Astrocyte (in vitro differentiated cells and primary cell): ENCODE data around the gene SNRPB2. TPM values are rescaled to one million over a fixed set of nuclear protein-coding genes. Genes with fewer than 3 reads are reported as not detected.

Experiments
- DNase-seq: peaks from one replicate; pipeline ENCODE4 v3.0.0-alpha.2; 2010; ENCODE audit warnings: low read depth
- FAIRE-seq: peaks from 2 replicates; lab custom pipeline; 2011; peaks lifted over from hg19 to GRCh38; lab: Jason Lieb, UNC
- H2AFZ ChIP-seq: 2 replicates; pipeline ENCODE4 v1.6.0; 2012; ENCODE audit warnings: low read depth, low read length, inconsistent platforms
- H3K27ac ChIP-seq: 2 replicates; pipeline ENCODE4 v1.5.1; 2011; ENCODE audit warnings: low read depth, low read length, inconsistent platforms
- H3K27me3 ChIP-seq: 2 replicates; pipeline ENCODE4 v1.6.0; 2011; ENCODE audit warnings: low read length, inconsistent platforms; ENCODE audit not compliant: insufficient read depth
- H3K36me3 ChIP-seq: 2 replicates; pipeline ENCODE4 v1.5.1; 2011; ENCODE audit warnings: low read length, inconsistent platforms; ENCODE audit not compliant: insufficient read depth
- H3K4me1 ChIP-seq: 2 replicates; pipeline ENCODE4 v1.5.1; 2011; ENCODE audit warnings: low read length, inconsistent platforms; ENCODE audit not compliant: insufficient read depth
- H3K4me2 ChIP-seq: 2 replicates; pipeline ENCODE4 v1.6.0; 2012; ENCODE audit warnings: low read length, inconsistent platforms
- H3K4me3 ChIP-seq: 2 replicates; pipeline ENCODE4 v1.5.1; 2011; ENCODE audit warnings: low read depth, mild to moderate bottlenecking, low read length, inconsistent platforms; ENCODE audit not compliant: insufficient read depth
- H3K79me2 ChIP-seq: 2 replicates; pipeline ENCODE4 v1.6.0; 2012; ENCODE audit warnings: mild to moderate bottlenecking, low read length, inconsistent platforms; ENCODE audit not compliant: insufficient read depth
- H3K9ac ChIP-seq: 2 replicates; pipeline ENCODE4 v1.6.0; 2012; ENCODE audit warnings: mild to moderate bottlenecking, low read length, inconsistent platforms
- H3K9me3 ChIP-seq: 2 replicates; pipeline ENCODE4 v1.5.1; 2012; ENCODE audit warnings: low read depth, mild to moderate bottlenecking, low read length, inconsistent platforms; ENCODE audit not compliant: insufficient read depth
- H4K20me1 ChIP-seq: 2 replicates; pipeline ENCODE4 v1.6.0; 2012; ENCODE audit warnings: low read length, inconsistent platforms; ENCODE audit not compliant: insufficient read depth
- H3K27ac Mint-ChIP-seq: one replicate; pipeline ENCODE4 v1.8.0; 2021; ENCODE audit warnings: mild to moderate bottlenecking, mixed read lengths; ENCODE audit not compliant: unreplicated experiment
- H3K27me3 Mint-ChIP-seq: one replicate; pipeline ENCODE4 v1.8.0; 2021; ENCODE audit warnings: low read depth, mixed read lengths; ENCODE audit not compliant: unreplicated experiment
- H3K36me3 Mint-ChIP-seq: one replicate; pipeline ENCODE4 v1.8.0; 2021; ENCODE audit warnings: low read depth, mixed read lengths; ENCODE audit not compliant: unreplicated experiment
- H3K4me1 Mint-ChIP-seq: one replicate; pipeline ENCODE4 v1.8.0; 2021; ENCODE audit warnings: low read depth, mixed read lengths; ENCODE audit not compliant: unreplicated experiment
- H3K4me3 Mint-ChIP-seq: one replicate; pipeline ENCODE4 v1.8.0; 2021; ENCODE audit warnings: mild to moderate bottlenecking, moderate library complexity, mixed read lengths; ENCODE audit not compliant: unreplicated experiment
- H3K9me3 Mint-ChIP-seq: one replicate; pipeline ENCODE4 v1.8.0; 2021; ENCODE audit warnings: mild to moderate bottlenecking, mixed read lengths; ENCODE audit not compliant: unreplicated experiment
- CTCF ChIP-seq: IDR thresholded peaks from 2 replicates; pipeline ENCODE4 v1.5.1; 2011; ENCODE audit warnings: low read depth, mild to moderate bottlenecking, inconsistent platforms, low read length, moderate library complexity; ENCODE audit not compliant: insufficient read depth
- EZH2 ChIP-seq: IDR thresholded peaks from 2 replicates; pipeline ENCODE4 v1.6.1; 2012; ENCODE audit warnings: mild to moderate bottlenecking, low read length, inconsistent platforms; ENCODE audit not compliant: insufficient read depth
- total RNA-seq: library from RNA; stranded (reverse); gene quantifications from 2 replicates; pipeline ENCODE4 v1.2.1, GENCODE V29; 2021

SNRPB2 gene
- total RNA-seq, 1 donor from 2014 or later, result 76.3 TPM

- Histone ChIP-seq H3K27me3 (no peaks in the 10 kb centered on the region), H3K4me2 (no peak overlapping the region), H2AFZ (no peak overlapping the region), H3K79me2 (no peaks in the 10 kb centered on the region), H3K4me1 (no peaks in the 10 kb centered on the region), H4K20me1 (no peaks in the 10 kb centered on the region), H3K9me3 (no peaks in the 10 kb centered on the region), H3K36me3 (no peaks in the 10 kb centered on the region), H3K9ac (no peak overlapping the region), H3K27ac (no peak overlapping the region), H3K4me3 (no peak overlapping the region)
- TF ChIP-seq CTCF (no peak), EZH2 (no peak)
- FAIRE-seq (no peak), DNase-seq (no peak)
- H3K27me3 Mint-ChIP-seq, result no peaks in the 10 kb centered on the region
- no peaks in the 10 kb centered on the region for H3K36me3 Mint-ChIP-seq
- no peak overlapping the region for H3K27ac Mint-ChIP-seq
- H3K9me3 Mint-ChIP-seq, result peaks cover 10% of the 10 kb centered on the region
- H3K4me1 Mint-ChIP-seq, result no peaks in the 10 kb centered on the region
- H3K4me3 Mint-ChIP-seq, result no peak overlapping the region
Observed at GRCh38 chr20:16703570-16703969, 26.3 kb upstream of the SNRPB2 start.

- FAIRE-seq, result no peak
- peaks cover 10% of the 10 kb centered on the region for H3K9me3 Mint-ChIP-seq
Observed at GRCh38 chr20:16707674-16708073, 22.2 kb upstream of the SNRPB2 start.

More at GRCh38 chr20:16707674-16708073, 22.2 kb upstream of the SNRPB2 start:
- H3K79me2 ChIP-seq, result no peaks in the 10 kb centered on the region
- peaks cover 4% of the 10 kb centered on the region for H3K27me3 Mint-ChIP-seq
- H4K20me1 ChIP-seq, result no peaks in the 10 kb centered on the region
- no peak overlapping the region for H3K4me3 ChIP-seq
- no peaks in the 10 kb centered on the region for H3K4me1 Mint-ChIP-seq
- no peak overlapping the region for H3K9ac ChIP-seq
- no peak overlapping the region for H2AFZ ChIP-seq
- H3K36me3 ChIP-seq, result no peaks in the 10 kb centered on the region
- no peak overlapping the region for H3K4me3 Mint-ChIP-seq
- no peak overlapping the region for H3K27ac ChIP-seq
- H3K4me1 ChIP-seq, result no peaks in the 10 kb centered on the region
- no peaks in the 10 kb centered on the region for H3K36me3 Mint-ChIP-seq
- H3K9me3 ChIP-seq, result no peaks in the 10 kb centered on the region
- no peaks in the 10 kb centered on the region for H3K27me3 ChIP-seq
- H3K27ac Mint-ChIP-seq, result no peak overlapping the region
- TF ChIP-seq EZH2 (no peak), CTCF (no peak)
- no peak overlapping the region for H3K4me2 ChIP-seq
- no peak for DNase-seq
